GM19240 (cell line): ENCODE measurements around the gene CCNY.
"Not testable (repeated sequence)": the region's sequence is repeated elsewhere in the genome, so short reads cannot be mapped to it uniquely, and the experiment has no call there.

Source experiments
- DNase-seq: peaks from one replicate; pipeline ENCODE4 v3.0.0; 2011; ENCODE audit warnings: low spot score; ENCODE audit not compliant: insufficient read length

CCNY gene

GRCh38 chr10:35382096-35382495 lies 45.8 kb downstream of the CCNY start:
- no peak for DNase-seq

GRCh38 chr10:35384265-35384868 lies 48.1 kb downstream of the CCNY start:
- DNase-seq: no peak

- DNase-seq: no peak
These were observed 50.4 kb downstream of the CCNY start for GRCh38 chr10:35386594-35387174.

GRCh38 chr10:35387768-35388167 lies 51.5 kb downstream of the CCNY start:
- DNase-seq: no peak

- no peak for DNase-seq
These were observed 51.9 kb downstream of the CCNY start for GRCh38 chr10:35388197-35388596.

- no peak for DNase-seq
These were observed 52.4 kb downstream of the CCNY start for GRCh38 chr10:35388682-35389081.

GRCh38 chr10:35390161-35390840 lies 54.0 kb downstream of the CCNY start:
- no peak for DNase-seq

GRCh38 chr10:35390843-35391152 lies 54.5 kb downstream of the CCNY start:
- DNase-seq: no peak

- no peak for DNase-seq
These were observed 55.0 kb downstream of the CCNY start for GRCh38 chr10:35391153-35391953.

- DNase-seq: no peak
These were observed 55.6 kb downstream of the CCNY start for GRCh38 chr10:35391954-35392262.

- no peak for DNase-seq
These were observed 56.3 kb downstream of the CCNY start for GRCh38 chr10:35392482-35393228.

GRCh38 chr10:35394411-35394851 lies 58.1 kb downstream of the CCNY start:
- no peak for DNase-seq

- DNase-seq: no peak
These were observed 58.6 kb downstream of the CCNY start for GRCh38 chr10:35394934-35395333.

- DNase-seq: no peak
These were observed 60.5 kb downstream of the CCNY start for GRCh38 chr10:35396560-35397434.

- DNase-seq: no peak
These were observed 61.6 kb downstream of the CCNY start for GRCh38 chr10:35397953-35398352.

- DNase-seq: no peak
These were observed 62.0 kb downstream of the CCNY start for GRCh38 chr10:35398355-35398754.

- DNase-seq: no peak
These were observed 62.6 kb downstream of the CCNY start for GRCh38 chr10:35398908-35399307.

- DNase-seq: no peak
These were observed 63.2 kb downstream of the CCNY start for GRCh38 chr10:35399414-35400009.

- DNase-seq: no peak
These were observed 64.4 kb downstream of the CCNY start for GRCh38 chr10:35400595-35401268.

- DNase-seq: not testable (repeated sequence)
These were observed 67.2 kb downstream of the CCNY start for GRCh38 chr10:35403491-35403890.
